Stimulated activated CD4-positive, alpha-beta T cell treated with anti-CD3 and anti-CD28 coated beads, Interleukin-1b, Interleukin-23, amount 100 ng/mL, for 4 hours (primary cell): ENCODE results near the gene MROH2B.
"Not testable (repeated sequence)": the region's sequence is repeated elsewhere in the genome, so short reads cannot be mapped to it uniquely, and the experiment has no call there.

ENCODE experiments used
- DNase-seq, 2 donors: peaks; one replicate each; pipeline ENCODE4 v3.0.0-alpha.2; 2020; ENCODE audit warnings: low read depth in 2 of 2

MROH2B gene

DNA sequence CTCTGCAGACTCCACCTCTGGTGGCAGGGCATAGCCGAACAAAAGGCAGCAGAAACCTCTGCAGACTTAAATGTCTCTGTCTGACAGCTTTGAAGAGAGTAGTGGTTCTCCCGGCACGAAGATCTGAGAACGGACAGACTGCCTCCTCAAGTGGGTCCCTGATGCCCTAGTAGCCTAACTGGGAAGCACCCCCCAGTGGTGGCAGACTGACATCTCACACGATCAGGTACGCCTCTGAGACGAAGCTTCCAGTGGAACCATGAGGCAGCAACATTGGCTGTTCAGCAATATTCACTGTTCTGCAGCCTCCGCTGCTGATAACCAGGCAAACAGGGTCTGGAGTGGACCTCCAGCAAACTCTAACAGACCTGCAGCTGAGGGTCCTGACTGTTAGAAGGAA lies 48.5 kb downstream of the MROH2B start:
- DNase-seq = not testable (repeated sequence)

DNA sequence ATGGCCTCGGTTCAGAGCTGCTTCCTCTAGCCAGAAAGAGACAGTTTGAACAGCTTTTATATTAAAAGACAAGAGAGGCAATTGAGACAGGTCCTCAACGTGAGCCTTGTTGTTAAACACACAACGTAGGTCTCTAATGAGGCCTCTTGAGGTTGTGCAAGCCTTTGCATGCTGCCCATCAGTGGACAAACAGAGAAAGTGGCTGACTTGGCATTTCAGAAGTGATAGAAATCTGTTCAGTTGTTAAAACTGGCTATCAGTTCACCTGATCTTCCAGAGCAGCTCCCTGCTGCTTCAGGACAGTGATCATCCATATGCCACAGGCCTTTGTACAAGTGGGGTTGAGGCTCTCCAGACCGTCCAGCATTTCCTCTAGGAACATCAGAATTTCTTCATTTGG lies 58.8 kb downstream of the MROH2B start:
- DNase-seq = no peak

- DNase-seq = no peak
These were observed 60.6 kb downstream of the MROH2B start for GRCh38 chr5:41010572-41010971.

DNA sequence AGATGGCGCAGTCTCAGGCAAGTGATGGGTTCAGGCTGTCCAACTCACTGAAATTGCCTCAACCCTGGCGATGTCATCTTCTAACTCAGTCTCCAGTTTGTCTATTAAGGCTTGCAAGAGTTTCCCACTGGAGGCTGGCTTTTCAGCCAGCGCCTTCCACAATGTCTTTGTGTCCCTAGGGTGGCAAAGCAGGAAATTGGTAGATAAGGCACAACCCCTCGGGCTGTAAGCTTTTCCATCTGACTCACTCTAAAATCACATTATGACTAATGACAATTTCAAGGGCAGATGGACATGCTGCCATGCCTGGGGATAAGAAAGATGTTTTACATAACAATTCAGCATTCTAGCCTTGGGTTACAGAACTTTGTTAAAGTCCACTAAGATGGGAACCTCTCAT lies 61.9 kb downstream of the MROH2B start:
- no peak for DNase-seq

- DNase-seq = no peak
These were observed 66.2 kb downstream of the MROH2B start for GRCh38 chr5:41004931-41005330.

- no peak for DNase-seq
These were observed 67.3 kb downstream of the MROH2B start for GRCh38 chr5:41003670-41004376.

DNA sequence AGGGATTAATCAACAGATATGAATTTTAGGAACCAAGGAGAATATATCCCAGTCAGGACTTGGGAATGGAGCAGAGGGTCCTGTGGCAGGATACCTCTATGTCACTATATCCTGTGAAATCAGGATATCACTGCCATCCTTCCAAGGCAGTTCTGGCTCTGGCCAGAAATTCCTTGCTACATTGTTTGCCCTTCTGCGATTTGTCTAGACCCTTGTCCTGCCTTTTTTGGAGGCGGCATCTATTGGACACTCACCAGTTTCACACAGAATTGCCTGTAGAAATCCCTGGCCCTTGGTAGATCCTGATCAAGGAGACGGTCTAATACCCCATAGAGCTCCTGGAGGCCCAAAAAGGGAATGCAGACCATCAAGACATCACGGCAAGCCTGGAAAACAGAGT lies 71.2 kb downstream of the MROH2B start:
- no peak for DNase-seq

GRCh38 chr5:40999142-40999541 lies 72.0 kb downstream of the MROH2B start:
- no peak for DNase-seq

DNA sequence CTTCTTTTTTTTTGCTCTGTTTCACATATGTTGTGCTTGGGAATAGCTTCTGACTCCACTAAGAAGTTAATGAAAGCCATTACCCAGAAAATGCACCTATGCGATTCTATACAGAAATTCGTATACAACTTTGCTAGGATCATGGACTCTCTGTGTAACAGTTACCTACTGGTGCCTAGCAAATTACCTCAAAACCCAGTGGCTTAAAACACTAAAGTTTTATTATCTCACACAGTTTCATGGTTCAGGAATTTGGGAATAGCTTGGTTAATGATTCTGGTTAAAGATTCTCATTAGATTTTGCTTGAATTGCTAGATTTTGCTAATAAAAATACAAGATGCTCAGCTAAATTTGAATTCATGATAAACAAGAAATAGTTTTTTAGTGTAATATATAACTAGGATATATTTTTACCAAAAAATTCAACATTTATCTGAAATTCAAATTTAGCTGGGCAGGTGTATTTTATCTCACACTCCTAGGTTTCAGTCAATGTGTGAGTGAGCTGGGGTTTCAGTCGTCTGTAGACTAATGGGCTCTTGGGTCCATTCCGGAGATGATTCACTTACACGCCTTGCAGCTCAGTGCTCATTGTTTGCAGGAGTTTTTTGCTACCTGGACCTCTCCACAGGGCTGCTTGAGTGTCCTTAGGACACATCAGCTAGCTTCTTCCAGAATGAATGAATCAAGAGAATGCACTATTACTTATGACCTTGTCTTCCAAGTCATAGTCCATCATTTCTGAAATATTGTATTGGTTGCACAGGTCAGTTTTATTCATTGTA lies 75.1 kb downstream of the MROH2B start:
- DNase-seq = no peak

- no peak for DNase-seq
These were observed 79.1 kb downstream of the MROH2B start for GRCh38 chr5:40991981-40992559.

DNA sequence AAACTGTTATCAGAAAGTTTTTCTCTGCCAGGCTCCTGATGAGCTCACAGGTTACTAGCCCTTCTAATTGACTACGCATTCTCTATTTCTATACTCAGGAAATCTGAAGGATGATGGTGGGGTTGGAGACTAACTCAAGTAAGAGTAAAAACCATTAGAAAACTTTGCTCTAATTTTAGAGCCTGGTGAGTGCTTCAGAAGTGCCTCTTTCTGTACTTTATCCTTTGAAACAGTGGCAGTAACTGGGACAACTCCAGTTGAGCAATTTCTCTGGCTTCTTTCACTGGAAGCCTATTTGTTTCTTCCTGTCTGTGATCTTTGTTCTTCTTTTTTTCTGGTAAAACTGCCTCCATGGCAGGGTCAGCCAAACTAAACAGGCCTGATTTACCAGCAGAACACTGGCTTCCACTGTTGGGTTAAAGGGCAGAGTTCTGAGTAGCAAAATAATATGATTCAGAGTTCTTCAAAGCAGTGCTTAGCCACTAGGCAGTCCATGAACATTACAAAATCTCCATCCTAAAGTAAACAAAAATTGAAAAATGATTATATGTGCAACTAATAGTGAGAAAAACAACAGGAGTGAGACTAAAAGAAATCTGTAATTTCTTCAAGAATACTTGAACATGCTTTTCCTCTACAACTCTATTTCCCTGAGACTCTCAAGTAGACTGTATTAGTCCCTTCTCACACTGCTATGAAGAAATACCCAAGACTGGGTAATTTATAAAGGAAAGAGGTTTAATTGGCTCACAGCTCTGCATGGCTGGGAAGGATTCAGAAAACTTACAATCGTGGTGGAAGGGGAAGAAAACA lies 79.8 kb downstream of the MROH2B start:
- DNase-seq = no peak

DNA sequence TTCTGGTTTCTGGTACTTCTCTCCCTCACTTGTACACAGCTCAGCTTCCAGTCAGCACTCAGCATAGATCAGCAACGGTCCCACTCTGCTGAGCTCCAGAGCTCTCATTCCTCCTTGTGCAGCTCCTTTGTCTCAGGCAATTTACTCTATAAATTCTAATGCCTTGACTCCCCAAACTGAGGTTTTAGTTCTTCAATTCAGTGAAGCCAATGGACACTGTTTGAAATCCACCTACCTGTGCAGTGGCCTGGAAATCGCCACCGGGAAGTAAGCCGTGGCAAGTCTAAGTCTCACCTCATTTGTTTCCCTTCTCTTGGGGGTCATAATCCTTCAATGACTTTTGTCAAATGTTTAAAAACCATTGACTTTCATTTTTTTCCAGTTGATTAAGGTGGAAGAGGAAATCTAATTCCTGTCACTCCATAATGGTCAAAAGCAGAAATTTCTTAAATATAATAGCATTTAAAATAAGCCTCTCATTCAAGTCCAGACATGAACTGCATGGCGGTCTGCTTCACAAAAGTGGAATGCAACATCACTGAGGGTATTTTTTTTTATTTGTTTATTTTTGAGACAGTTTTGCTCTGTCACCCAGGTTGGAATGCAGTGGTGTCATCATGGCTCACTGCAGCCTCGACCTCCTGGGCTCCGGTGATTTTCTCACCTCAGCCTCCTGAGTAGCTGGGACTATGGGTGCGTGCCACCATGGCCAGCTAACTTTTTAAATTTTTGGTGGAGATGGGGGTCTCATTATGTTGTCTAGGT lies 82.2 kb downstream of the MROH2B start:
- DNase-seq = no peak

GRCh38 chr5:40987349-40987748 lies 83.8 kb downstream of the MROH2B start:
- DNase-seq = no peak

- no peak for DNase-seq
These were observed 84.5 kb downstream of the MROH2B start for GRCh38 chr5:40986666-40987065.

GRCh38 chr5:40985501-40985900 lies 85.6 kb downstream of the MROH2B start:
- DNase-seq = no peak

DNA sequence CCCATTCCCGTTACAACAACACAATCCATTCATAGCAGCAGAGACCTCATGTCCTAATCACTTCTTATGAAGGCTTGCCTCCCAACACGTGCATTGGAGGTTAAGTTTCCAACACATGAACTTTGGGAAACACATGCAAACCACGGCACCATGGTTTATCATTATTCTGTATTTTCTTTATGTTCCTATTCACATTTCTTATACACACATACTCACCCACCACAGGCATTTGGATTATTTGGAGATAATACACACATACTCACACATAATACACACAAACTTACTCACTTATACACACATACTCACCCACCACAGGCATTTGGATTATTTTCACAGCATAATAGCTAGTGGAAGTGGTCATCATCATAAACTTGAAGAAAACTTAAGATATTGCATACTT lies 86.3 kb downstream of the MROH2B start:
- DNase-seq = no peak

DNA sequence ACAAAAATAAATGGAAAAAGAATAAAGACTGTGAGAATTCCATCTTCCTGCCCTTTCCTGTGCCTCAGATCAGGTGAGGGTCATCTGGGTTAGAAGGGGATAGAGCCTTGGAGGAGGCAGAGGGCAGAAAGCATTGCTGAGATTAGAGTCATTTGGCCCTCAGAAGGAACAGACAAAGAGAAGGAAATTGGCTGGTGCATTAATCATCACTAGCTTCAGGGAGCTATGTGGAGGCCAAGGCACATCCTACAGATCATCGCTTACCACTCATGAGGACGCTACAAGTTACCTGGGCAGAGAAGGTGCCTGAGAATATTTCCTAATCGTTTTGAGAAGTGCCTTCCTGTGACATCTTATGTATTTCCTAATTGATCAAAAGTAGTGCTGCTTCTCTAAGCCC lies 87.4 kb downstream of the MROH2B start:
- no peak for DNase-seq

GRCh38 chr5:40981420-40981819 lies 89.7 kb downstream of the MROH2B start:
- DNase-seq = no peak

- DNase-seq = no peak
These were observed 94.3 kb downstream of the MROH2B start for GRCh38 chr5:40976836-40977235.

DNA sequence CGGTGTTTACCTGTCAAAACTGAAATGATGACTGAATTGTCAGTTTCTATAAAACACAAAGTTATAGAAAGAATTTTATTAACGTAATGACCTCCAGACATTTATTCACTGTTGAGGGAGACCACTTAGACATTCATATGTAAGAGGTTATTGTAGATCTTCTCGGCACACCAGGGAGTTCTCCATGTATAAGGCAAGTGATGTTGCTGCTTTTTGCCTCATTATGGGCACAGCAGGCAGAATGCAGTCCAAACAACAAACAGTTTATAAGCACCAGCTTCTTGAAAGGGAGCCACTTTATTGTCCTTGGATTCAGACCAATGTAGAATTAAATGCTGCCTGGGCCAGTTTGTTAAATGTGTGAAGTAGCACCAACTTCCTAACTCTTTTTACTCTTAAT lies 95.1 kb downstream of the MROH2B start:
- DNase-seq = no peak

GRCh38 chr5:40973364-40974004 lies 97.7 kb downstream of the MROH2B start:
- no peak for DNase-seq
